GM21381 (cell line): ENCODE data around the gene DRAP1.
A peak's percentile ranks its signal among the peaks of the same experiment; 100 is the strongest.

Experiments used
- ATAC-seq: cut with Tn5 transposase; IDR thresholded peaks from one replicate; pipeline ENCODE4 v1.9.1; 2021; ENCODE audit warnings: mild to moderate bottlenecking, moderate library complexity; ENCODE audit not compliant: unreplicated experiment

Gene DRAP1

GRCh38 chr11:65961267-65962140 lies 42.3 kb downstream of the DRAP1 start, which contains the start of gene SART1:
Gene SART1 (plus strand): TSS chr11:65961734. CDS start chr11:65961781, 47 bp downstream.
- peak; percentile 86 for ATAC-seq

- no peak for ATAC-seq
Observed at GRCh38 chr11:65962141-65962564, 42.9 kb downstream of the DRAP1 start.

- ATAC-seq, result no peak
Observed at GRCh38 chr11:65964906-65965305, 45.7 kb downstream of the DRAP1 start.

GRCh38 chr11:65965986-65966762 lies 46.9 kb downstream of the DRAP1 start:
- no peak for ATAC-seq

- no peak for ATAC-seq
Observed at GRCh38 chr11:65967329-65967934, 48.2 kb downstream of the DRAP1 start.

GRCh38 chr11:65968600-65969482 lies 49.6 kb downstream of the DRAP1 start:
- no peak for ATAC-seq
